Measurements from ENCODE around the gene MFSD8.

DNA sequence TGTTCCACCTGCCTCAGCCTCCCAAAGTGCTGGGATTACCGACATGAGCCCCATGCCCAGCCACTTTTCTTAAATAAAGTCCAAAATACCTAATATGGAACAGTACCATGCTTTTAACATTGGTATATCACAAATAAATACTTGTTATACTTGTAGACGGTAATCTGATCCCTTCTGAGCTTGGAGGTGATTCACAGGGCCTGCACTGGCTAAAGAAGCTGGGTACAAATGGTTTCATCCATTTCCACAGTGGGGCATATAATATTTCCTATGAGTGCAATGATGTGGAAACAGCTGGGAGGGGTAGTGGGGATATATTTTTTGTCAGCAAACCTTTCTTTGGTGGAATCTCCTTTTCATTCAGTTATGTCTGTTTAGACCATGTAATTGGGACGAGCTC lies 48.5 kb downstream of the MFSD8 start:
- TF ChIP-seq, protein P1, sequence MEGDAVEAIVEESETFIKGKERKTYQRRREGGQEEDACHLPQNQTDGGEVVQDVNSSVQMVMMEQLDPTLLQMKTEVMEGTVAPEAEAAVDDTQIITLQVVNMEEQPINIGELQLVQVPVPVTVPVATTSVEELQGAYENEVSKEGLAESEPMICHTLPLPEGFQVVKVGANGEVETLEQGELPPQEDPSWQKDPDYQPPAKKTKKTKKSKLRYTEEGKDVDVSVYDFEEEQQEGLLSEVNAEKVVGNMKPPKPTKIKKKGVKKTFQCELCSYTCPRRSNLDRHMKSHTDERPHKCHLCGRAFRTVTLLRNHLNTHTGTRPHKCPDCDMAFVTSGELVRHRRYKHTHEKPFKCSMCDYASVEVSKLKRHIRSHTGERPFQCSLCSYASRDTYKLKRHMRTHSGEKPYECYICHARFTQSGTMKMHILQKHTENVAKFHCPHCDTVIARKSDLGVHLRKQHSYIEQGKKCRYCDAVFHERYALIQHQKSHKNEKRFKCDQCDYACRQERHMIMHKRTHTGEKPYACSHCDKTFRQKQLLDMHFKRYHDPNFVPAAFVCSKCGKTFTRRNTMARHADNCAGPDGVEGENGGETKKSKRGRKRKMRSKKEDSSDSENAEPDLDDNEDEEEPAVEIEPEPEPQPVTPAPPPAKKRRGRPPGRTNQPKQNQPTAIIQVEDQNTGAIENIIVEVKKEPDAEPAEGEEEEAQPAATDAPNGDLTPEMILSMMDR (conservative IDR thresholded peaks at IDR 0.05): no peak
- TF ChIP-seq ZFX (IDR thresholded peaks at IDR 0.05): no peak
